Measurements from ENCODE around the gene OR52E2.

The OR52E2 gene

DNA sequence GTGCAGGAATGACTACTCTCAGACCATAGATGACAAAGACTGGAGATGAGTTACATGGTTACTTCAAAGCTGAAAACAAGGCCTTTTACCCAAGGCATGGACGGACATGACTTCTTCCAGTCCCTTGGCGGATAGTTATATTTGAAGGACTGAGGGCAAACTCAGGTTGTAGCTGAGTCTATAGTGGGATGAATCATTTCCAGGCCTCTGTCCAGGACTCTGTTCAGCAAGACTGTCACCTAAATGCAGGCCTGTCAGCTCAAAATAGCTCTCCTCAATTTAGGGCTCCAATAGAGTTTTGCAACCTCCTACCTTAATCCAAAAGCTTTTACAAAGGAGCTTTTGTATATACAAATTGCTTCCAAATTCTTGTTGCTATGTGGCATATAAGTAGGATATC is 37.4 kb downstream of the OR52E2 start:
- H3K4me3 ChIP-seq (replicated peaks; ENCODE audit: low read depth, low read length), result no peak overlapping the region
- H3K36me3 ChIP-seq (ENCODE audit: control insufficient read depth, insufficient read depth, low read length), result no peaks in the 10 kb centered on the region
- DNase-seq (ENCODE audit: extremely low read depth, insufficient read length), result no peak
- TF ChIP-seq, protein P1, sequence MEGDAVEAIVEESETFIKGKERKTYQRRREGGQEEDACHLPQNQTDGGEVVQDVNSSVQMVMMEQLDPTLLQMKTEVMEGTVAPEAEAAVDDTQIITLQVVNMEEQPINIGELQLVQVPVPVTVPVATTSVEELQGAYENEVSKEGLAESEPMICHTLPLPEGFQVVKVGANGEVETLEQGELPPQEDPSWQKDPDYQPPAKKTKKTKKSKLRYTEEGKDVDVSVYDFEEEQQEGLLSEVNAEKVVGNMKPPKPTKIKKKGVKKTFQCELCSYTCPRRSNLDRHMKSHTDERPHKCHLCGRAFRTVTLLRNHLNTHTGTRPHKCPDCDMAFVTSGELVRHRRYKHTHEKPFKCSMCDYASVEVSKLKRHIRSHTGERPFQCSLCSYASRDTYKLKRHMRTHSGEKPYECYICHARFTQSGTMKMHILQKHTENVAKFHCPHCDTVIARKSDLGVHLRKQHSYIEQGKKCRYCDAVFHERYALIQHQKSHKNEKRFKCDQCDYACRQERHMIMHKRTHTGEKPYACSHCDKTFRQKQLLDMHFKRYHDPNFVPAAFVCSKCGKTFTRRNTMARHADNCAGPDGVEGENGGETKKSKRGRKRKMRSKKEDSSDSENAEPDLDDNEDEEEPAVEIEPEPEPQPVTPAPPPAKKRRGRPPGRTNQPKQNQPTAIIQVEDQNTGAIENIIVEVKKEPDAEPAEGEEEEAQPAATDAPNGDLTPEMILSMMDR (IDR thresholded peaks at IDR 0.05; ENCODE audit: insufficient read depth, low read length, poor library complexity, severe bottlenecking), result no peak
- H3K27me3 ChIP-seq (replicated peaks; ENCODE audit: control insufficient read depth, insufficient read depth, low read length), result no peaks in the 10 kb centered on the region

DNA sequence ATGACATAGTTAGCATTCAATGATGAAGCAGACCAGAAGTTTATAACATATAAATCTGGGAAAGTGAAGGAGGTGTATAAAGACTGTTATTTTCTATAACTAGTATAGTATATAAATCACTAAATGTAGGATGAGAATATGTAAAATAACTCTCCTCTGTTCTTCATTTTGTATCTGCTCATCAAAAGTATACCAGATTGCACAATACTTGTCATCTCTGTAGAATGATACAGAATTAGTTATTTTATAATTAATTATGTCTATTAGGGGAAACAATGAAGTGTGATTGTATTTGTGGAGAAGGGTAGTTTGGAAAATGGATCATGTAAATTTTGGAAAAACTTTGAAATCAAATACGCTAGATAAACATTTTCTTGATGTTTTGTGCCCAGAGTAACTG is 46.4 kb downstream of the OR52E2 start:
- TF ChIP-seq, protein P1 (IDR thresholded peaks at IDR 0.05; ENCODE audit: insufficient read depth, low read length, poor library complexity, severe bottlenecking), result no peak
- Histone ChIP-seq H3K36me3 (ENCODE audit: control insufficient read depth, insufficient read depth, low read length) (no peaks in the 10 kb centered on the region), H3K27me3 (replicated peaks; ENCODE audit: control insufficient read depth, insufficient read depth, low read length) (no peaks in the 10 kb centered on the region), H3K4me3 (replicated peaks; ENCODE audit: low read depth, low read length) (no peak overlapping the region)
- no peak for DNase-seq (ENCODE audit: extremely low read depth, insufficient read length)

DNA sequence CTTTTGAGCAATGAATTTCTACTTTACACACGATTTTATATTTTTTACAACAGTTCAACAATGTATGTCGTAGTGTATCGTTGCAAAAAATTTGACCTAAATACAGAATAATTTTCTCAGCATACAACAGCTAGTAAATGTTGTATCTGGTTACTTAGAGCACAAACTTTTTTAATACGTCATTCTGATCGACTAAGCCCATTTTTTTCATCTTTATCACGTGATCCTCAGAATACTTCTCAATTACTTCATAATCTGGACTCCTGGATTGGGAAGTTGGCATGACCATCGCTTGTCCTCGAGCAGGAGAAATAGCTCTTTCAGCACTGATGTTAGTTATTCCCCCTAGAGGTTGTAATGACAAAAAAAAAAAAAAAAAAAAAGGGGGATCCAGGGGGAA is 48.2 kb downstream of the OR52E2 start:
- TF ChIP-seq, protein P1 (IDR thresholded peaks at IDR 0.05; ENCODE audit: insufficient read depth, low read length, poor library complexity, severe bottlenecking), result no peak
- H3K36me3 ChIP-seq (ENCODE audit: control insufficient read depth, insufficient read depth, low read length), result no peaks in the 10 kb centered on the region
- no peak for DNase-seq (ENCODE audit: extremely low read depth, insufficient read length)
- H3K4me3 ChIP-seq (replicated peaks; ENCODE audit: low read depth, low read length), result no peak overlapping the region
- H3K27me3 ChIP-seq (replicated peaks; ENCODE audit: control insufficient read depth, insufficient read depth, low read length), result no peaks in the 10 kb centered on the region

Measured in GM06990 (cell line).